Ammon's horn (tissue), 1 donor: ENCODE measurements around the gene RREB1.
"Not testable (repeated sequence)": the region's sequence is repeated elsewhere in the genome, so short reads cannot be mapped to it uniquely, and the experiment has no call there.

Experiments
- DNase-seq: peaks from one replicate; pipeline ENCODE4 v3.0.0-alpha.2; 2016; ENCODE audit warnings: low spot score

Gene RREB1

DNA sequence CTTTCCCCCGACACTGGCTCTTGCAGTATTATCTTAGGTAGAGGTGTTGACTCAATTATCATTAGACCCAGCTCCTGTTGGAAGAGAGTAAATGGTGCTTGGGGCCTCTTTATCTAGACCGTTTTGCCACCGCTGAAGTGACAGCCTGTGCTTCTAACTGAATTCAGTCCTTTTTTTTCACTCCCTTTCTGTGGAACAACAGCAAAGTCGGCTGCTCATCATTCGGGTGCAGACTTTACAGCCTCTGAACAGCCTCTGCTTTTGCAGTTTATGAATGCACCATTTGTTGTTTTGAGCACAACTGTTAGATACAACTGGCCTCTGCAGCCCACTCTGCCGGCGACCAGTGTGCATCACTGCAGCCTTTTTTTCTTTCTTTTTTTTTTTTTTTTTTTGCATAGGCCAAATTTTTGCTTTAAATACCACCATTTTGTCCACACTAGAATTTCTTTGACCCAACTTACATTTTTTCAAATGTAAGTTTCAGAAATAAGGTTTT, 35.8 kb downstream of the RREB1 start:
- peak; percentile 88 for DNase-seq

DNA sequence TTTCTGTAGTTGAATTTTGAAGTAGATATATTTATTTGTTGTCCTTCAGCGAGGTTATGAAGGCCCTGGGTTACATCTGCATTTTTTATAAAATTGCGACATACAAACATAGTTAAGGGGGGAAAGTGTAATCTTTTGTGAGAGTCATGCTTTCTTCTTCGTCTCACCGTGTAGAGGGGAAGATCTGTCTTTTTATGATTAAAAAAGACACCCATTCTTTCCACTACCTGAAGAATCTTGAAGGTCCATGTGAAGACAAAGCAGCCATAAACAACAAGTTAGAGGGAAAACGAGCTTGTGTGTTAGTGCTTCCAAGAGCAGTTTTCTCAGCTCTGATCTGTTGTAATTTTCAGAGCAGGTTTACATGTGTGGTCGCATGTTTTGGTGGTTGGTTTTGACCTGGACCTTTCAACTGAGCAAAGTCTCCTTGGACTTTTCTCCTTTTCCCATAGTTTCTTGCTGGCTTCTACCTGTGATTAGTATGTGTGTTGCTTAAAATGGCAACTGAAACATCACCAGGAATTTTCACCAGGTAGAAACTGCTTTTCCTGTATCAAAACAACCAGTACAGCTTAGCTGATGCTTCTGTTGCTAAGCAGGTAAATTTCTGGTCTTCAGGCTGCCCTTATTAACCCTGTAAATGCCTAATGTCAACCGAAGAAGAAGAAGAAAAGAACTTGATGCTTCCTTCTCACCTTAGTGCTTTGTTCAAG, 37.3 kb downstream of the RREB1 start:
- no peak for DNase-seq

- no peak for DNase-seq
These were observed 37.8 kb downstream of the RREB1 start for GRCh38 chr6:7145585-7145884.

GRCh38 chr6:7145885-7146828, 38.4 kb downstream of the RREB1 start:
- DNase-seq: peak; percentile 68

DNA sequence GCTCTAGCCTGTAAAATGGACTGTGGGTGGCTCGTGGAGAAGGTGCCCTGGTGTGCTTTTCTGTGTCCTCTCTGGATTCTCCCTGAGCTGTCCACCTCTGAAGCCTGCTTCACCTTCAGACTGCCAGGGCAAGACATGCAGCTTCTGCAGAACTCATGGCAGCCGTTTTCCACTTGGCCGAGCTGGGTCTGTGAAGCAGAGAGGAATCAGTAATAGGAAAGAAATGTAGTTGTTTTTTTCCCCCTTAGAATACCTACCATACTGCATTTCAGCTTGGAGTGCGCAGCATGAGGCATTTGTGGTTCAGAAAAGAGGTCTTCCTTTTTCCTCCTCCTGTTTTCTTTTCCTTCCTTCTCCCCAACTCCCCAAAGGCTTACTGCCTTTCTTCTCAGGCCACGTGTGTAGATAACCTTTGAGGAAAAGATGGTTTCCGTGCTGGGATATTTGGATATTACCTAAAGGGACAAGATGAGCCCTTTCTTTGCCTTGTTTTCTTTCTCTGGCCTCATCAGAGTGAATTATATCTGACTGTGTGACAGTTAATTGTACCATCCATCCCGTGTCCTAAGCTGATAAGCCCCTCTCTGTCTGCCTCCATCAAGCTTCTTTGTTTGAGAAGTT, 39.4 kb downstream of the RREB1 start:
- no peak for DNase-seq

- DNase-seq: no peak
These were observed 40.5 kb downstream of the RREB1 start for GRCh38 chr6:7148100-7148822.

GRCh38 chr6:7150381-7151064, 42.8 kb downstream of the RREB1 start:
- DNase-seq: no peak

- DNase-seq: no peak
These were observed 43.6 kb downstream of the RREB1 start for GRCh38 chr6:7151381-7151780.

DNA sequence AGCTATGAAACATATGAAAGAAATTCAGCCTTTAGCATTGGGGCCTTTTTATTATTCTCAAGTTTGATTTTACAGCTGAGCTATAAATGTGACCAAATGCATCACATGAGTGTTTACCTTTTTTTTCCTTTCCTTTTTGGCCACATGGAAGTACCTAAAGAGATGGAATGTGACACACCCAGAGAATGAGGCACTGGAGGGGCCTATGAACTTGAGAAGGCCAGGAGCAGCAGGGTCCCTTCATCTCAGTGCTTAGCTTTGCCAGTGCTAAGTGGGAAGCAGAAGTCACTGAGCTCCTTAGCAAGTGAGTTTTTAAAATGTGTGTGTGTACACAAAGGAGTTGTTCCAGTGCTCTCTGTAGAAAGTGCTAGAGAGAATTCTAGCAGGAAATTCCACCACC, 44.7 kb downstream of the RREB1 start:
- no peak for DNase-seq

DNA sequence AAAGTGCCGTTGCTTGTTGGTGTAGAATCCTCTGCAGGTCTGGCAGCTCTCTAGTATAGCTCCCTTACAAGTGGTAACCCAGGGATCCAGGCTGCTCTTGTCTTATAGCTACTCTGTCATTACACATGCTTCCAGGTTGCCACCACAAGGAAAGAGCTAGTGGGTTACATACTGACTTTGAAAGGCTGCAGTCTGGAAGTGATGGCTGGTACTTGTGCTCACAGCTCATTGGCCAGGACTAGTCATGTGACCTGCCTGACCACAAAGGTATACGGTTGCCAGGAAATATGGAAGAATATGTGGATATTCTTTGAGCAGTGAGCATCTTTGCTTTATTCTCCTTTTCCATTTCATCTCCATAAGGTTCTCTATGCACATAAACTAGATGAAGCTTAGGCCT, 46.0 kb downstream of the RREB1 start:
- no peak for DNase-seq

DNA sequence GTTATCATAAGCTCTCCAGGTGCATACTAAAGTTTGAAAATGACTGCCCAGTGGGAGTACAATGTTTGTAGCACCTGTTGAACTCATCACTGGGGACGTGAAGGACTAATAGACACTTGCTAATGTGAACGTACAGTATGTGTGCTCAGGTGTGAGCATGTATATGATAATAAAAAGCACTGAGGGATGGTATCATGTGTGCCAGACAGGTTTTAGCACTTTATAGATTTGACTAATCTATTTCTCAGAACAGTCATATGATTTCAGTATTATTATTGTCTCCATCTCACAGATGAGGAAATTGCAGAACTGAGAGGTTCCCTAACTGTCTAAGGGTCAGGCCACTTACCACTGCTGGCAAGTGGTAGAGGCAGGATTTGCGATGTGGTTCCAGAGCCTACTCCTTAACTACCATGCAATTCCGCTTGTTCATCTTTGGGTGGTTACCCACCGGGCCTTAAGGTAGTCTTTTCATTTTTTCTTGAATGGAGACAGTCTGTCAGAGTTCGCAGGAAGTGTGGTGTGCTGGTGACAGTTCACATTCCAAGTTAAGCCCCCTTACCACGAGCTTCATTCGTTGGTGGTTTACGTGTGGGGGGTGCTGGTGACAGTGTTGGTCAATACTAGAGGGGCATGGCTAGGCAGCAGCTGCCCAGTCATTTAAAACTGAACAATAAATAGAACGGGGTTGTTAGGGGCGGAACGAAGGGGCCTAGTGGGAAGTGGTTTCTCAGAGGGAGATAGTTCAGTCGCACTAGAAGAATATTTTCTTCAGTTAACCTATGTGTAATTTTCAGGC, 46.8 kb downstream of the RREB1 start:
- DNase-seq: no peak

GRCh38 chr6:7155871-7156579, 48.3 kb downstream of the RREB1 start:
- no peak for DNase-seq

DNA sequence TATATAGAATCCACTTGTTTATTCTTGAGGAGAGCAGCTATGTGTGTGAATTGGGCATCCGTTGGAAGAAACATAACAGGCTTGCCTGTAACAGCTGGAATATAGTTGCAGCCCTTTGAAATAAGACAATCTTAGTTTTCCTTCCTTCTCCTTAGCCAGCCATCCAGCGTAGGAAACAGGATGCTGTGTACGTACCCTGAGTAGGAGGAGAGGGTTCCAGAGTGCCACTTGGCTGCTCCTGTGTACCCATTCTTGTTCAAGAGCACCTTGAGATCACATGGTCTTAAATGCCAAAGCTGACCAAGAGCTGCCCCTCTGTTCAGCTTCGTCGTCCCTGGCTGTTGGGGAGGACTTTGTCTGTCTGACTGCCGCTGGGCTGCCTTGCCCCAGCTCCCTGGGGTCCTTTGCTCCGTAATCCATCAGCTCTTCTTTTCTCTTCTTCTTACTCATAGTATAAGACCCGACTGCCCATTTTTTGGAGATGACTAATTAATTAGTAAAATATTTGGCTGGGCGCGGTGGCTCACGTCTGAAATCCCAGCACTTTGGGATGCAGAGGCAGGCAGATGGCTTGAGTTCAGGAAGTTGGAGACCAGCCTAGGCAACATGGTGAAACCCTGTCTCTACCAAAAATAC, 49.0 kb downstream of the RREB1 start:
- DNase-seq: no peak

DNA sequence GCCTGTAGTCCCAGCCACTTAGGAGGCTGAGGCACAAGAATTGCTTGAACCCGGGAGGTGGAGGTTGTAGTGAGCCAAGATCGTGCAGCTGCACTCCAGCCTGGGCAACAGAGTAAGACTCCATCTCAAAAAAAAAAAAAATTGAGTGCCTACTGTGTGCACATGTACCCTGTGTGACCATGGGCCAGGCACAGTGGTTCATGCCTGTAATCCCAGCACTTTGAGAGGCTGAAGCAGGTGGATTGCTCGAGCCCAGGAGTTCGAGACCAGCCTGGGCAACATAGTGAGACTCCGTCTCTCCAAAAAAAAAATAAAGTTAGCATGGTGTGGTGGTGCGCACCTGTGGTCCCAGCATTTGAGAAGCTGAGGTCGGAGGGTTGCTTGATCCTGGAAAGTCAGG, 49.5 kb downstream of the RREB1 start:
- DNase-seq: not testable (repeated sequence)

DNA sequence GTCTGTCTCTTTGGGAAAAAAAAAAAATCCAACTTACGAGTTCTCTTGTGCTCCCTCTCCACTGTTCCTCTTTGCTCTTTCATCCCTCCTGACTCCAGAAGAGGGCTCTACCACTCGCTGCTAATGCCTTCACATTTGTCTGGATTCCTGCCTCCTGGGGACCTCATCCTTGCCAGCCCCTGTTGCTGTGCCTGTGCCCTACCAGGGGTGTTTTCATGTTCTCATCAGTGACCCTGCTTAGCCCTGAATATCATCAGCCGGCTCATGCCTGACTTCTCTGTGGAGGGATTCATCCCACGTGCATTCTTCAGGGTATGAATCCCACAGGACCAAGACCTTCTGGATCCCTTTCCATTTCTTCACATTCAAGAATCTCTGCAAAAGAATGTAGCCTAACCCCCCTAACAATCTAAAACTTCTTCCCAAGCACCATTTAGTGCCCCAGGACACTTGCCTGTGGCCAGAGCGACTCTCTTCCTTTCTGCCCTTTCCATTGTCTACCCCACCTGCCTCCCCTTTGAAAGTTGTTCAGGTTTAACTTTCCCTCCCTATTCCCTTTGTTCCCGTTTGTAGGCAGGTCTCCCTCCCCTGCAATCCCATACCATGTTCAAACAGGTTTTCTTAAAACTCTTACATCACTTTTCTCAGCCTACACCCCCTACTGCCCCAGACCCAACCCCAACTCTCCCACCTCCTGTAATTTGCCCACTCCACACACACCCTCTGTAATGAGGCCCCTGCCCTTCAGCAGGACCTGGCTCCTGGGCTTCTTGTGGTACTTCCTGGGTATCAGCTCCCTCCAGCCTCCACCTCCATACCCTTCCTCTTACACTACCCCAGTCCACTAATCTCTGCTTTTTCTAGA, 50.2 kb downstream of the RREB1 start:
- no peak for DNase-seq

DNA sequence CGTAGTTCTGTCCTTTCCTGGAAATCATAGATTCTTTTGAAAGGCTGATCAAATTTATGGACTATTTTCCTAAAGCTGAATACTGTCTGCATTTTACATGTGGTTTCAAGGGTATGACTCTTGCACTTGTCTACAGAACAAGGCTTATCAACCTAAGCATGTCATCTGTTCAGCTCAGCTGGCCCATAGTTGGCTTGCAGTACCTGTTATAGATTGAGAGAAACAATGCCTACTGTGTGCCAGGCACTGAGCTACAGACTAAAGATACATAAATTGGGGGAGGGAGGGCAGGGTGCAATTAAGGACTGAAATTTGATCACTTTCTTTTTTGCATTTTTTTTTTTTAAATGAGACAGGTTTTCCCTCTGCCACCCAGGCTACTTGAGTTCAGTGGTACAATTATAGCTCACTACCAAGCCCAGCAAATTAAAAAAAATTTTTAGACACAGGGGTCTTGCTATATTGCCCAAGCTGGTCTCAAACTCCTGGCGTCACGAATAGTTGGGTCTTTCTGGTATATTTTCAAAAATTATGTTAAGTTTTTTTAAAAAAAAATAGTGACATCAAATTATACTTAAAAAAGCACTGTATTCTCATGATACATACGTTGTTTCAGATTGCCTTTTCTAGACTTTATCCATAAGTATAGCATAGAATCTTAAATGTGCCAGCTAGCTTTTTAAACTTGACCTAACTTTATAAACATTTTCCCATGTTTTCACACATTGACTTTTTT, 52.2 kb downstream of the RREB1 start:
- DNase-seq: no peak

DNA sequence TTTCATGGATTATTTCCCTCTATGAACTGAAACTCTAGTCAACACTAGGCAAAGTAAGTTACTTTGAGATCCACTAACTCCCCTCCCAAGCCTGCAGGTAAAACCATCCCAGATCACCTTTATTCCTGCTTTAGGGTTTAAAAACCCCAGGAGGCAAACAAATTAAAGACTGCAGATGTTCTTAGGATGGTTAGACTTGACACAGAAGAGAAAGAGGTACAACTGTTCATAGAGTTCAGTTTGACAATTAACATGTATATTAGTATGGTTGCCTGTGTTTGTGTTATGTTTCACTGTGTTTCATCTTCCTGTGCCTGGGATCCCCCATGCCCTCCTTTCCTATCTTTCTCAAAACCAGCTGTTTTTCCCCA, 53.5 kb downstream of the RREB1 start:
- DNase-seq: no peak

DNA sequence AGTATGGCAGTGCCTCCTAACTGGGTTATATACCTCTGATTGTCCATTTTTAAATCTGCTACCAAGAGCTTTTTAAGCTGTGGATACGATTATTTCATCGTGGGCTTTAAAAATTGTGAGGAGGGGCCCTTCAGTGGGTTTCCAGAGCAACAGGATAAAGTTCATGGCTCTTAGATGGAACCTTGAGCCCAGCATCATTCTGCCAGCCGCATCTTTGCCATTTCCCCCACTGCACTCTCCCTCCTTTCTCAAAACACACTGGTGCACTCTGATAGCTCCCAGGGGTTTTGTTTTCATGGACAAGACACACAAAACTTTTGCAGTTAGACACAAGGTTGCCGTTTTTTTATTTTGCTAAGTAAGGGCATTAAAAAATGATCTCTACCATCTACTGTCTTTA, 54.1 kb downstream of the RREB1 start:
- DNase-seq: no peak
